ENCODE data around the gene SMARCA4.

SMARCA4 gene

GRCh38 chr19:11050323-11051114 lies 89.7 kb downstream of the SMARCA4 start:
- POLR2A ChIA-PET = no interaction called here
- H3K27ac ChIP-seq (ENCODE audit: insufficient read depth in 1 of 2, low read depth in 1 of 2, low read length in 2 of 2, poor library complexity in 1 of 2, severe bottlenecking in 2 of 2) = no peak overlapping the region
- H3K27me3 ChIP-seq (replicated peaks in 2 of 5; ENCODE audit: control insufficient read depth in 4 of 5, insufficient read depth in 5 of 5, low read length in 4 of 5) = no peaks in the 10 kb centered on the region
- H3K9me3 ChIP-seq (ENCODE audit: control extremely low read depth in 1 of 5, control insufficient read depth in 4 of 5, insufficient read depth in 2 of 5, low read depth in 1 of 5, low read length in 4 of 5) = no peaks in the 10 kb centered on the region
- CTCF ChIA-PET = interaction anchor here (1.0 to 1.2 kb wide), 2 partner anchors 15 to 51 kb away, joined by 3 to 5 read pairs; no protein-coding TSS in a partner anchor
- no peak for DNase-seq
- no peak overlapping the region for H3K4me3 ChIP-seq (ENCODE audit: control insufficient read depth in 1 of 7, extremely low read depth in 1 of 7, insufficient read depth in 4 of 7, low read depth in 2 of 7, low read length in 6 of 7)
- peaks cover 2 to 61% (median 33%) of the 10 kb centered on the region in 4 experiments for H3K36me3 ChIP-seq (ENCODE audit: control insufficient read depth in 4 of 4, insufficient read depth in 4 of 4, low read length in 3 of 4)
- 96% methylated on average over 6 of the region's 9 CpGs for WGBS (ENCODE audit: insufficient coverage)
- peaks cover 0 to 15% (median 13%) of the 10 kb centered on the region in 4 experiments for H3K4me1 ChIP-seq (ENCODE audit: control extremely low read depth in 1 of 4, control insufficient read depth in 4 of 4, insufficient read depth in 4 of 4, low read length in 3 of 4)

GRCh38 chr19:11053817-11054195 lies 93.0 kb downstream of the SMARCA4 start:
- no peak for DNase-seq
- H3K27ac ChIP-seq (ENCODE audit: insufficient read depth in 1 of 2, low read depth in 1 of 2, low read length in 2 of 2, poor library complexity in 1 of 2, severe bottlenecking in 2 of 2) = no peak overlapping the region
- 92% methylated on average over 4 of the region's 4 CpGs for WGBS (ENCODE audit: insufficient coverage)
- POLR2A ChIA-PET = no interaction called here
- CTCF ChIA-PET = no interaction called here
- peaks cover 0 to 9% (median 8%) of the 10 kb centered on the region in 4 experiments for H3K4me1 ChIP-seq (ENCODE audit: control extremely low read depth in 1 of 4, control insufficient read depth in 4 of 4, insufficient read depth in 4 of 4, low read length in 3 of 4)
- no peaks in the 10 kb centered on the region for H3K9me3 ChIP-seq (ENCODE audit: control extremely low read depth in 1 of 5, control insufficient read depth in 4 of 5, insufficient read depth in 2 of 5, low read depth in 1 of 5, low read length in 4 of 5)
- H3K27me3 ChIP-seq (replicated peaks in 2 of 5; ENCODE audit: control insufficient read depth in 4 of 5, insufficient read depth in 5 of 5, low read length in 4 of 5) = no peaks in the 10 kb centered on the region
- H3K36me3 ChIP-seq (ENCODE audit: control insufficient read depth in 4 of 4, insufficient read depth in 4 of 4, low read length in 3 of 4) = peaks cover 7 to 66% (median 38%) of the 10 kb centered on the region in 4 experiments
- H3K4me3 ChIP-seq (ENCODE audit: control insufficient read depth in 1 of 7, extremely low read depth in 1 of 7, insufficient read depth in 4 of 7, low read depth in 2 of 7, low read length in 6 of 7) = no peak overlapping the region

- H3K9me3 ChIP-seq (ENCODE audit: control extremely low read depth in 1 of 5, control insufficient read depth in 4 of 5, insufficient read depth in 2 of 5, low read depth in 1 of 5, low read length in 4 of 5) = no peaks in the 10 kb centered on the region
- WGBS (ENCODE audit: insufficient coverage) = 98% methylated on average over 7 of the region's 8 CpGs
- POLR2A ChIA-PET = no interaction called here
- CTCF ChIA-PET = no interaction called here
- DNase-seq = no peak
- peaks cover 0 to 5% (median 4%) of the 10 kb centered on the region in 4 experiments for H3K4me1 ChIP-seq (ENCODE audit: control extremely low read depth in 1 of 4, control insufficient read depth in 4 of 4, insufficient read depth in 4 of 4, low read length in 3 of 4)
- no peak overlapping the region for H3K4me3 ChIP-seq (ENCODE audit: control insufficient read depth in 1 of 7, extremely low read depth in 1 of 7, insufficient read depth in 4 of 7, low read depth in 2 of 7, low read length in 6 of 7)
- H3K27ac ChIP-seq (ENCODE audit: insufficient read depth in 1 of 2, low read depth in 1 of 2, low read length in 2 of 2, poor library complexity in 1 of 2, severe bottlenecking in 2 of 2) = no peak overlapping the region
- H3K27me3 ChIP-seq (replicated peaks in 2 of 5; ENCODE audit: control insufficient read depth in 4 of 5, insufficient read depth in 5 of 5, low read length in 4 of 5) = no peaks in the 10 kb centered on the region
- peaks cover 7 to 65% (median 38%) of the 10 kb centered on the region in 4 experiments for H3K36me3 ChIP-seq (ENCODE audit: control insufficient read depth in 4 of 4, insufficient read depth in 4 of 4, low read length in 3 of 4)
These were observed 93.4 kb downstream of the SMARCA4 start for GRCh38 chr19:11054200-11054599.

DNA sequence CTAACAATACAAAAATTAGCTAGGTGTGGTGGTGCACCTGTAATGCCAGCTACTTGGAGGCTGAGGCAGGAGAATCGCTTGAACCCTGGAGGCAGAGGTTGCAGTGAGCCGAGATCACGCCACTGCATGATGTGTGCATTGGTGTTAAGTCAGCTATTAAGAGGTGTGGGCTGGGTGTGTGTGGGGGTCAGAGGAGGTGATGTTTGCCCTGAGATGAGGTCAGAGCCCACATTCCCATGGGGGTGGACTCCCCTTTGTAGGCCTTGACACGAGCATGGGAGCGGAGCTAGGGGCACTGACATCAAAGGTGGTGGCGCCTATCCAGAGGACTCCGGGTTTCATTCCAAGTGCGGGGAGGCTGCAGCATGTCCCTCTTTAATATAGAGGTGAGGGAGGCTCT lies 93.8 kb downstream of the SMARCA4 start:
- Histone ChIP-seq H3K27ac (ENCODE audit: insufficient read depth in 1 of 2, low read depth in 1 of 2, low read length in 2 of 2, poor library complexity in 1 of 2, severe bottlenecking in 2 of 2) (no peak overlapping the region), H3K36me3 (ENCODE audit: control insufficient read depth in 4 of 4, insufficient read depth in 4 of 4, low read length in 3 of 4) (peaks cover 7 to 66% (median 40%) of the 10 kb centered on the region in 4 experiments), H3K9me3 (ENCODE audit: control extremely low read depth in 1 of 5, control insufficient read depth in 4 of 5, insufficient read depth in 2 of 5, low read depth in 1 of 5, low read length in 4 of 5) (no peaks in the 10 kb centered on the region), H3K4me1 (ENCODE audit: control extremely low read depth in 1 of 4, control insufficient read depth in 4 of 4, insufficient read depth in 4 of 4, low read length in 3 of 4) (peaks cover 0 to under 1% (median under 1%) of the 10 kb centered on the region in 4 experiments), H3K4me3 (ENCODE audit: control insufficient read depth in 1 of 7, extremely low read depth in 1 of 7, insufficient read depth in 4 of 7, low read depth in 2 of 7, low read length in 6 of 7) (no peak overlapping the region), H3K27me3 (replicated peaks in 2 of 5; ENCODE audit: control insufficient read depth in 4 of 5, insufficient read depth in 5 of 5, low read length in 4 of 5) (no peaks in the 10 kb centered on the region)
- WGBS (ENCODE audit: insufficient coverage) = 99% methylated on average over 8 of the region's 8 CpGs
- no peak for DNase-seq
- ChIA-PET CTCF (no interaction called here), POLR2A (no interaction called here)

- Histone ChIP-seq H3K27me3 (replicated peaks in 2 of 5; ENCODE audit: control insufficient read depth in 4 of 5, insufficient read depth in 5 of 5, low read length in 4 of 5) (no peaks in the 10 kb centered on the region), H3K4me1 (ENCODE audit: control extremely low read depth in 1 of 4, control insufficient read depth in 4 of 4, insufficient read depth in 4 of 4, low read length in 3 of 4) (no peaks in the 10 kb centered on the region), H3K36me3 (ENCODE audit: control insufficient read depth in 4 of 4, insufficient read depth in 4 of 4, low read length in 3 of 4) (peaks cover 9 to 72% (median 47%) of the 10 kb centered on the region in 4 experiments), H3K9me3 (ENCODE audit: control extremely low read depth in 1 of 5, control insufficient read depth in 4 of 5, insufficient read depth in 2 of 5, low read depth in 1 of 5, low read length in 4 of 5) (no peaks in the 10 kb centered on the region), H3K27ac (ENCODE audit: insufficient read depth in 1 of 2, low read depth in 1 of 2, low read length in 2 of 2, poor library complexity in 1 of 2, severe bottlenecking in 2 of 2) (no peak overlapping the region), H3K4me3 (ENCODE audit: control insufficient read depth in 1 of 7, extremely low read depth in 1 of 7, insufficient read depth in 4 of 7, low read depth in 2 of 7, low read length in 6 of 7) (no peak overlapping the region)
- no peak for DNase-seq
- 97% methylated on average over 33 of the region's 34 CpGs for WGBS (ENCODE audit: insufficient coverage)
- POLR2A ChIA-PET = interaction anchor here (0.6 kb wide), 1 partner anchor 122 kb away, joined by 3 read pairs; no protein-coding TSS in a partner anchor
- CTCF ChIA-PET = interaction anchor here (0.7 kb wide), 1 partner anchor 9 kb away, joined by 5 read pairs; no protein-coding TSS in a partner anchor
These were observed 97.6 kb downstream of the SMARCA4 start for GRCh38 chr19:11058246-11059030.

GRCh38 chr19:11059511-11060358 lies 98.9 kb downstream of the SMARCA4 start:
- CTCF ChIA-PET = no interaction called here
- POLR2A ChIA-PET = no interaction called here
- Histone ChIP-seq H3K27me3 (replicated peaks in 2 of 5; ENCODE audit: control insufficient read depth in 4 of 5, insufficient read depth in 5 of 5, low read length in 4 of 5) (no peaks in the 10 kb centered on the region), H3K36me3 (ENCODE audit: control insufficient read depth in 4 of 4, insufficient read depth in 4 of 4, low read length in 3 of 4) (peaks cover 9 to 66% (median 39%) of the 10 kb centered on the region in 4 experiments), H3K4me1 (ENCODE audit: control extremely low read depth in 1 of 4, control insufficient read depth in 4 of 4, insufficient read depth in 4 of 4, low read length in 3 of 4) (peaks cover 0 to 2% (median under 1%) of the 10 kb centered on the region in 4 experiments), H3K27ac (ENCODE audit: insufficient read depth in 1 of 2, low read depth in 1 of 2, low read length in 2 of 2, poor library complexity in 1 of 2, severe bottlenecking in 2 of 2) (no peak overlapping the region), H3K9me3 (ENCODE audit: control extremely low read depth in 1 of 5, control insufficient read depth in 4 of 5, insufficient read depth in 2 of 5, low read depth in 1 of 5, low read length in 4 of 5) (no peaks in the 10 kb centered on the region), H3K4me3 (ENCODE audit: control insufficient read depth in 1 of 7, extremely low read depth in 1 of 7, insufficient read depth in 4 of 7, low read depth in 2 of 7, low read length in 6 of 7) (no peak overlapping the region)
- DNase-seq = no peak
- WGBS (ENCODE audit: insufficient coverage) = 98% methylated on average over 42 of the region's 43 CpGs
